Left lung (tissue), 10 donors: ENCODE measurements around the gene CAPNS2. TPM values are rescaled to one million over a fixed set of nuclear protein-coding genes. Genes with fewer than 3 reads are reported as not detected.

ENCODE experiments used
- ATAC-seq: fragments of 200-7000 bp; cut with Tn5 transposase; one replicate; pipeline ENCODE4 v1.9.1; 2020; ENCODE audit warnings: moderate library complexity
- DNase-seq, 4 donors: peaks; one replicate each; pipeline ENCODE4 v3.0.0-alpha.2; 2013 to 2020
- H3K27ac ChIP-seq, 2 donors: fragments of 200-600 bp; sonication (generic) in 1 of 2; one replicate each; pipeline versions ENCODE4 v1.5.0 to v1.8.0; 2020 to 2021
- H3K27me3 ChIP-seq, 2 donors: fragments of 200-600 bp; sonication (generic) in 1 of 2; one replicate each; pipeline versions ENCODE4 v1.5.0 to v1.8.0; 2020 to 2021
- H3K36me3 ChIP-seq, 2 donors: fragments of 200-600 bp; sonication (generic) in 1 of 2; one replicate each; pipeline versions ENCODE4 v1.5.0 to v1.8.0; 2020 to 2021
- H3K4me1 ChIP-seq, 2 donors: fragments of 200-600 bp; one replicate each; pipeline ENCODE4 v1.8.0; 2021
- H3K4me3 ChIP-seq, 2 donors: fragments of 200-600 bp; sonication (generic) in 1 of 2; one replicate each; pipeline versions ENCODE4 v1.5.0 to v1.8.0; 2020 to 2021; ENCODE audit warnings: mild to moderate bottlenecking in 1 of 2
- H3K9me3 ChIP-seq, 2 donors: fragments of 200-600 bp; sonication (generic) in 1 of 2; one replicate each; pipeline versions ENCODE4 v1.5.0 to v1.8.0; 2020 to 2021
- CTCF ChIP-seq, 2 donors: fragments of 200-600 bp; sonication (generic) in 1 of 2; IDR thresholded peaks; one replicate each; pipeline versions ENCODE4 v1.5.0 to v1.8.0; 2021; ENCODE audit warnings: antibody characterized with exemption in 2 of 2
- intact Hi-C, 2 donors: fragments of 100-400 bp; cut with DNase I; formaldehyde crosslinking; loops; one replicate each; pipeline versions ENCODE4 v1.11.2 to v1.14.2; 2022
- polyA plus RNA-seq, 6 donors: library from polyadenylated mRNA; unstranded; fragments of 120-200 nt; gene quantifications; one replicate each; pipeline ENCODE4 v1.2.1, GENCODE V29; 2013; ENCODE audit not compliant: insufficient read length in 6 of 6
- total RNA-seq, 2 donors: library from RNA; stranded (reverse); fragmentation: NEBNext Ultra II Directional; extraction: Animal tissue kit (Norgen Biotek cat#: 25700); gene quantifications; one replicate each; pipeline ENCODE4 v1.2.1, GENCODE V29; 2021
- donor health status: DM: no; HTN: yes; CAD: no.
- donor health status: DM: no; HTN: no; CAD: no.

The CAPNS2 gene
- total and polyA plus RNA-seq, 8 donors: 0.24 to 1.2 (median 0.32) TPM; not detected in 1

DNA sequence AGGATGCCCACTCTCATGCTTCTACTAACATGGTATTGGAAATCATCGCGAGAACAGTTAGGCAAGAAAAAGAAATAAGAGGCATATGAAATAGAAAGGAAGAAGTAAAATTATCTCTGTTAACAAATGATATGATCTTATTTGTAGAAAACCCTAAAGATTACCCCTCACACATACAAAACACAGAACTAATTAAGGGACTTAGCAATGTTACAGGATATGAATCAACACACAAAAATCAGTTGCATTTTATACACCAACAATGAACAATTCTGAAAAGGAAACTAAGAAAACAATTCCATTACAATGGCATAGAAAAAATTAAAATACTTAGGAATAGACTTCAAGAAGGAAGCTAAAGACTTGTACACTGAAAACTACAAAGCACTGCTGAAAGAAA is 2.7 kb upstream of the CAPNS2 start:
- no peaks in the 10 kb centered on the region for H3K27me3 ChIP-seq
- no peaks in the 10 kb centered on the region for H3K9me3 ChIP-seq
- peaks cover 12 to 32% of the 10 kb centered on the region in 2 donors for H3K4me1 ChIP-seq
- ATAC-seq (no peak), DNase-seq (no peak)
- no peak for TF ChIP-seq CTCF (IDR thresholded peaks at IDR 0.05)
- no peaks in the 10 kb centered on the region for H3K36me3 ChIP-seq
- H3K4me3 ChIP-seq: no peak overlapping the region
- H3K27ac ChIP-seq: no peak overlapping the region
- intact Hi-C loops: no loop called here

- no peak for TF ChIP-seq CTCF (IDR thresholded peaks at IDR 0.05)
- Histone ChIP-seq H3K9me3 (no peaks in the 10 kb centered on the region), H3K27me3 (no peaks in the 10 kb centered on the region), H3K4me1 (peaks cover 12 to 39% of the 10 kb centered on the region in 2 donors), H3K4me3 (no peak overlapping the region), H3K27ac (no peak overlapping the region), H3K36me3 (no peaks in the 10 kb centered on the region)
- intact Hi-C loops: no loop called here
- ATAC-seq: no peak
- DNase-seq: no peak
These were observed 1.4 kb upstream of the CAPNS2 start for GRCh38 chr16:55565086-55565485.

GRCh38 chr16:55567382-55567781 is 898 bp downstream of the CAPNS2 start:
- no peaks in the 10 kb centered on the region for H3K36me3 ChIP-seq
- intact Hi-C loops: no loop called here
- TF ChIP-seq CTCF (IDR thresholded peaks at IDR 0.05): no peak
- no peak overlapping the region for H3K4me3 ChIP-seq
- DNase-seq (peak in 2 of 4 donors; percentile 29 to 34), ATAC-seq (peak; percentile 80)
- H3K27me3 ChIP-seq: no peaks in the 10 kb centered on the region
- no peaks in the 10 kb centered on the region for H3K9me3 ChIP-seq
- peaks cover 12 to 39% of the 10 kb centered on the region in 2 donors for H3K4me1 ChIP-seq
- H3K27ac ChIP-seq: peak overlapping the region in 1 of 2 donors; percentile 45

DNA sequence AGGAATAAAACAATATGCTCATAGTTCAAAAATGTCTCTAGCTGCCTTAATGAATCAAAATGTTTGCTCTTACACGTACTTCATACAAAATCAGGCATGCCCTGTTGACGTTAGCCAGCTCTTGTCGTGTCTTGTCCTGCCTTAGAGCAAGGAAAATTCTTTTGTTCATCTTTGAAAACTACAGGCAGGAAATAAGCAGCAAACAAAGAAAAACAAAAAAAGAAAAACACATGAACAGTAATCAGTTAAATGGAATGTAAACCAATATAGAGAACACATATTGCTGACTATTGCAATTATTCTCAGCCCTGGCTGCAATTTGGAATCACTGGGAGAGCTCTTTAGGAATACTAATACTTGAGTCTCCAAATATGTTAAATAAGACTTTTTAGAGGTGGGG is 1.7 kb downstream of the CAPNS2 start:
- DNase-seq: no peak
- intact Hi-C loops: no loop called here
- Histone ChIP-seq H3K9me3 (no peaks in the 10 kb centered on the region), H3K4me1 (peaks cover 12 to 39% of the 10 kb centered on the region in 2 donors), H3K36me3 (no peaks in the 10 kb centered on the region), H3K27ac (peak overlapping the region in 1 of 2 donors; percentile 42), H3K27me3 (no peaks in the 10 kb centered on the region), H3K4me3 (no peak overlapping the region)
- TF ChIP-seq CTCF (IDR thresholded peaks at IDR 0.05): no peak
- ATAC-seq: peak; percentile 42

DNA sequence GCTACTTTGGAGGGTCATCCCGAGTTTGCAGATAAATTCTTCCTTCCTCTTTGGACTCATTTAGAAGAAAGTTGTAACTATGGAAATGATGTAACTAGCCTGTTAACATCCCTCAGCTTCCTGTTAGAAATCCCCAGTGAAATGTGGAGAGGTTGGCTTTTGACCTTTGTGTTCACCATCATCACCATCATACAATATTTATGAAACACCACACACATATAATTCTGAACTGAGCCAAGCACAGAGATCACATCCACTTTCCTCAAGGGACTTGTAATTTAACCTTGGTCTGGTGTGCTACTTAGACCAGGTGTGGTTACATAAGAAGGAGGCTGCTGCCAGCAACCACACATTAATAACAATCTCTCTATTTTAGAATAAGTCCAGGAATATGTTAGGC is 2.5 kb downstream of the CAPNS2 start:
- H3K4me3 ChIP-seq: no peak overlapping the region
- H3K27me3 ChIP-seq: no peaks in the 10 kb centered on the region
- no peaks in the 10 kb centered on the region for H3K9me3 ChIP-seq
- peak overlapping the region in 1 of 2 donors; percentile 42 for H3K27ac ChIP-seq
- H3K4me1 ChIP-seq: peaks cover 12 to 39% of the 10 kb centered on the region in 2 donors
- ATAC-seq (peak; percentile 39), DNase-seq (no peak)
- no peak for TF ChIP-seq CTCF (IDR thresholded peaks at IDR 0.05)
- intact Hi-C loops: no loop called here
- H3K36me3 ChIP-seq: no peaks in the 10 kb centered on the region
